NCI-H460 (cell line): Measurements from ENCODE around the gene DPF3. TPM values are rescaled to one million over a fixed set of nuclear protein-coding genes. Genes with fewer than 3 reads are reported as not detected.

Source experiments
- DNase-seq: peaks from one replicate; pipeline ENCODE4 v3.0.0-alpha.2; 2016; ENCODE audit warnings: low read depth; ENCODE audit errors: extremely low read depth
- total RNA-seq: library from RNA; depleted of rRNA; stranded (reverse); fragments of >200 nt; shearing (Covaris generic); gene quantifications from 2 replicates; pipeline ENCODE4 v1.2.3, GENCODE V29; 2014

The DPF3 gene
- total RNA-seq, 1 experiment from 2014 or later = not detected

DNA sequence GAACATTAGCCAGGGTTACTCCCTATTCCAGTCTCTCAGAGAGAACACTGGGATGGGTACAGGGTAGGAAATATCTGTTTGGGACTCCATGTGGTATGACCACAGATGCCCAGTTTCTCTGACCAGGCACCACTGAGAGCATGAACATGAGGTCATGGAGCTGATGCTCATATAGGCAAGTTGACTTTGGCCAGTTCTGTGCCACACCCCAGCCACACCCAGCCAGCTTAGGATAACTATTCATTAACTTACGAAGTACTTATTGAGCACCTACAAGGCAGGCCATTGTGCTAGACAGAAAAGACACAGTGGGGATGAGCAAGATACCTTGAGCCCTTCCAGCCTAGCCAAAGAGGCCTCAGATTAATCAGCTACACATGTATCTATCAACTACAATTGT, 262.5 kb downstream of the DPF3 start:
- DNase-seq = no peak

GRCh38 chr14:72630374-72630773, 263.5 kb downstream of the DPF3 start:
- no peak for DNase-seq

GRCh38 chr14:72629534-72629933, 264.4 kb downstream of the DPF3 start:
- DNase-seq = no peak

- DNase-seq = no peak
These were observed 268.2 kb downstream of the DPF3 start for GRCh38 chr14:72625689-72626088.

DNA sequence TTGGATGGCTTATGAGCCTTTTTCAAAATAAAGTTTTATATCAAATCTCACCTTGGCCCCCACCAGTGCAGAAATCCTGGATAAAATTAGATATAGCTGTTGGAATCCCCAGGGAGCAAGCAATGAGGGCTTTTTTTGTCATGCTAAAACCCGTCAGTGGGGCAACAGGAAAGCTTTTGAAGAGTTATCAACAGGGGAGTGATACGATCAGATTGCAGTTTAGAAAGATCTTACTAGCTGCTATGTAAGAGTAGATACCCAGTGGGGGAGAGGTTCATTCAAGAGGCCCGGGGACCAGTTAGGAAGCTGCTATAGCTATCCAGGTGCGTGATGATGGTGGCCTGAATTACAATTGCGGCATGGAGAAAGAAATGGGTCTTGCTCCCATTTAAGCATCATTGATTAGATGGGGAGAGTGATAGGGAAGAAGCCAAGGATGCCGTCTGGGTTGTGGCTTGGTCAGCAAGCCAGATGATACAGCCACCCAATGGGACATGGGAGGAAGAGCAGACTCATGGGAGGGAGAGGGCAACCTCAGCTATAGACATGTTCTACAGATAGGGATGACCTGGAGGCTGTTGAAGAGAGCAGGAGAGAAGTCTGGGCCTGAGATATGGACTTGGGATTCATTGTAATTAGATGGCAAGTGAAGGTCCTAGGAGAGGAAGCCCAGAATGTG, 272.4 kb downstream of the DPF3 start:
- no peak for DNase-seq

DNA sequence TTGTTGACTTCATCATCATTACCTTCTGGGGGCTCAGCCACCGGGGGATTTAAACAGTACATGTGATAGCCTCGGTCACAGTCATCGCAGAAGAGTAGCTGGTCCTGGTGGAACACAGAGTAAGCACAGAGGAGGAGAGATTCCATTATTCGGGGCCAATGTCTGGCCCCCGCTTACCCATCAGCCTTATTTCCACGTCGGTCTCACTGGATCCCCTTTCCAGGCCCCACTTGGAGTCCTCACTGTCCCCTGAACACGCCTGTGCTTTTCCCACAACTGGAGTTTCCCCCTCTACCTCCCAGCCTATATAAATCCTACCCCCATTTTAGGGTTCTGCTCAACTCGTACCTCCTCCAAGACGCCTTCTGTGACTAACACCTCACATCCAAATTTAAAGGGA, 274.0 kb downstream of the DPF3 start:
- no peak for DNase-seq

DNA sequence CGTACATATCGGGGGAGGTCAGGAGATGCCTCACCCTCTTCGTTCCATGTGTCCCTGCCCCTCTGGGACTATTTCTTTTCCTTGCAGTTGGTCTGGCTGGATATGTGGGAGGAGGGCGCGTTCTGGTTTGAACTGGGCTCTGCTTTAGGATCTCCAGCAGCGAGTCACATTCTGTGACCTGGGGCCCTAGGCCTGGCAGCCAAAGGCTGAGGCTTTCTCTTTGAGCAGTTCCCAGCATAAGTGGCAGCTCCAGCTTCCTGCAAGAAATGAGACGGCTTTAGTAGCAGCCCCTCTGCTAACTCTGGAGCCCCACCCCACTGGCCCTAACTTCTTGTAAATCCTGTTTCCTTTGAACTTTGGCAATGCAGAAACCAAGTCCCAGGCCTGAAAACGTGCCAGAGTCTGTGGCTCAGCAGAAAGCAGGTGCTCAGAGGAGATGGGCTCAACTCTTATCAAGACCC, 274.8 kb downstream of the DPF3 start:
- DNase-seq = no peak

- no peak for DNase-seq
These were observed 275.5 kb downstream of the DPF3 start for GRCh38 chr14:72618424-72618823.

DNA sequence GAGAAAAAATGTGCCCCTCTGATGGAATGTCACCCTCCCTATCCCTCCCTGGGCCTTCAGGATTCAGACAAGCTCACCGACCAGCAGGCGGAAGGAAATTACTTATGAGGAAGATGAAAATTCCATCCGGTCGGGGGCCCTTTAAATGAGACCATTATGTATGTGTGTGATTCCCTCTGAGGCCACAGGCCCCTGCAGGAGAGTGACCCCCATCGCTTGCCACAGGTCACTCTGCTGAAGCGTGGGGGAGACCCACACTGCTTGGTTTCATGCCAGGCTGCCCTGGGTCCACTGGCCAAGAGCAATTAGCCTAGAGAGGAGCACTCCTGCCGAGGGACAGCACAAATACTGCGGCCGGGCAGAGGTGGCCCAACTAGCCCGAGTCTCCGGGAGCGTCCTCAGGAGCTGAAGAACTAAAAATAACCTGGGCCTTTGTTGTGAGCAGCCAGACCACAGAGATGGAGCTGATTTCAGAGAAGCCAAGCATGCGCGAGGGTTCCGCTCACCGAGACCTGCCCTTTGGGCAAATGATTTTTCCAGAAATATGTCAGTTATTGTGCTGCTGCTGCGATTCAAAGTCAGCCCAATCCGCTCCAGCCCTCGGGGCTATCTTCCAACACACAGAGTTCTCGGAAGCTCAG, 276.4 kb downstream of the DPF3 start:
- DNase-seq = no peak

- DNase-seq = no peak
These were observed 277.1 kb downstream of the DPF3 start for GRCh38 chr14:72616811-72617210.

DNA sequence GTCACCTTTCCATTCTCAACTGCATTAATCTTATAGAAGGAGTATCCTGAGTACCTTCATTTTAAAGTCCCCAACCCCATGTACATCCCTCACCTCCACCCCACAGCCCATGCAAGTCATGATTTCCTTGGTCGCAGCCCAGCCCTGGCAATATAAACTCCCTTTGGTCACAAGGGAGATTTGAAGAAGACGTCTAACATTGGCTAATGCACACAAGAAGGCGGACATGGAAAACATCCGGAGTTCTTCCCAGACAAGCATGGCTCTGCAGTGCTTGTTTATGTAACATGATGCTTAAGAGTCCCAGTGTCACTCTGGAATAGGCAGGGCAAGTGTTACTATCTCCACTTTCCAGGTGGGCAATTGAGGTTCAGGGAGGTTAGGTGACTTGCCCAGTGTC, 277.6 kb downstream of the DPF3 start:
- DNase-seq = no peak

- no peak for DNase-seq
These were observed 278.3 kb downstream of the DPF3 start for GRCh38 chr14:72615451-72616121.

DNA sequence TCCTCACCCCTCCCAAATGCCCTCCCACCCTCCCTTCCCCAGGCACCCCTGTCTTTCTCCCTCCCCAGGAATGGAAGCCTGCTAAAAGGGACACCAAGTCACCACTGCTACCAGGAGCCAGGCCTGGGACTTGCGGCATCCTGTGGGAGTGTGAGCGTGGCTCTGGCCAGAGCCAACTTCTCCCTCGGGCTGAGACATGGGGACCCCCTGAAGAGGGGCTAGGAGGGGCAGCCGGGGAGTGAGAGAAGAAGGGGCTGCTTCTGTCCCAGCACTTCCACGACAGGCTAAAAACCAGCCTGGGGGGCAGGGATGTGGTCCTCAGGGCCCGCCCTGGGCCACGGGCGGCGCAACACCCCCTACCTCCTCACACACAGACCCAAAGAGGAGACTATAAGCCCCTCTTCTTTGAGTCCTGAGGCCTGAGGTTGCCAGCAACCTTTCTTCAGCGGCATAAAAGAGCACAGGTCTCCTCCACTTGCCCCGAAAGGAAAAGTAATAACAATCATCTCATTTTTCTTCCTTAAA, 278.9 kb downstream of the DPF3 start:
- no peak for DNase-seq

- no peak for DNase-seq
These were observed 279.5 kb downstream of the DPF3 start for GRCh38 chr14:72614365-72614764.

DNA sequence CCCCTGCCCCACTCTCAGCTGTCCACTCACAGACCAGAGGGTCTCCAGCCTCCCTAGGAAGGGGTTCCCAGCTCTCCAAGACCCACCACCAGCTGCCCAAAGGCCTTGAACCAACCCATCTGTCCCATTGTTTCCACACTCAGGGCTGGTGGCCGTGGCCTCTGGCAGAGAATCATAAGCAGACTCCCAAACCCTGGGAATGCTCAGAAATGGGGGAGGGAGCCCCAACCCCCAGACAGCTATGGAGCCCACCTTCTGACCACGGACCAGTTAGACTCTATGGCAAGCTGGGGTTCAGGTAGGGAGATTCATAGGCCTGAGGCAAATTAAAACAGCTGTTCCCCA, 280.0 kb downstream of the DPF3 start:
- DNase-seq = no peak

DNA sequence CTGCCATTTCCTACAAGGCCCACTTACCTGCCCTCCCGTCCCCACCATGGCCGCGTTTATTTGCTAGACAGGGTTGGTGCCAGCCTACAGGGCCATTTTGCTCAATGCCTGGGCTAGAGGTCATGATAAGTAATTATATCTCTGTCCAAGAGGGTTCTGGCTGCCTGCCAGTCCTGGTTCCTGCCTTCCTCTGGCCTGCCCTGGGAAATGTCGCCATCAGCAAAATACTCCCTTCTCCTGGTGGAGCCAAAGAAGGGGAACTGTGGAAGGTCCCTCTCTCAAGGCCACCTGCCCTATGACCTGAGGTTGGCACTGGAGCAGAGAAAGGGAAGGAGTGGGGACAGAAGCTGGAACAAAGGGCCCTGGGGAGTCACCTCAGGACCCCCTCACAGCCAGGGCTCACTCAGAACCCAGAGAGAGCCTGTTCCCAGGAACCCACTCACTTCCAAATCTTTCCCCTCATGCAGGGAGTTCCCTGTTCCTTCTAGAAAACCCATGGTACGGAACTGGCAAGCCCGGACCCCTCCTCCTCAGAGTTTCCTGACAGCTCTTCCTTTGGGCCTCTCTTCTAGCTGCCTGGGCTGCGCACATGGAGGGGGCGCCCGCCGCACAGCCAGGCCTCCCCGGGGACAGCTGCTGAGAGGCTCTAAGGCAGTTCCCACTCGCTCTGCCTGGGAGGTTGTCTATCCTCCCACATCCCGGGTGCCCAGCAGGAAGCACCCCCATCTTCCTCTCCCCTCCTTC, 280.5 kb downstream of the DPF3 start:
- no peak for DNase-seq

GRCh38 chr14:72612041-72612440, 281.9 kb downstream of the DPF3 start:
- DNase-seq = no peak

- DNase-seq = no peak
These were observed 282.4 kb downstream of the DPF3 start for GRCh38 chr14:72611506-72611905.

DNA sequence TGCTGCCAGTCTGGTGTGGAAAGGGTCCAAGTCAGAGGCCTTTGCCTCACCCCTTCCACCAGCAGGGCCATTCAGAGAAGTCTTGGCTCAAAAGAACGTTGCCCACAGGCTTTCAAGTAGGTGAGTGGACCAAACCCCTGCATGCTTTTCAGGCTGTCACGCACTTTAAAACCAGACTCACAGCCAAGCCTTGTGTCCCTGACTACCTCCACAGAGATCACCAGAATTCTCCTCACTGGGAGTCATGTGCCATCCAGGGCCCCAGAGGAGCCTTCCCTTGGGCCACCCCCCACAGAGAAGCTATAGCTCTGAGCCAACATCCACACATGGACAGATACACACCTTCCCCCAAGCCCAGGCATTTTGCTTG, 283.1 kb downstream of the DPF3 start:
- DNase-seq = no peak

GRCh38 chr14:72610096-72610830, 283.6 kb downstream of the DPF3 start:
- no peak for DNase-seq
